Measurements from ENCODE around the gene ORAI3. TPM values are rescaled to one million over a fixed set of nuclear protein-coding genes. Genes with fewer than 3 reads are reported as not detected.
A peak's percentile ranks its signal among the peaks of the same experiment; 100 is the strongest.

Gene ORAI3
- total RNA-seq, 1 experiment from 2014 or later = 9.0 TPM

DNA sequence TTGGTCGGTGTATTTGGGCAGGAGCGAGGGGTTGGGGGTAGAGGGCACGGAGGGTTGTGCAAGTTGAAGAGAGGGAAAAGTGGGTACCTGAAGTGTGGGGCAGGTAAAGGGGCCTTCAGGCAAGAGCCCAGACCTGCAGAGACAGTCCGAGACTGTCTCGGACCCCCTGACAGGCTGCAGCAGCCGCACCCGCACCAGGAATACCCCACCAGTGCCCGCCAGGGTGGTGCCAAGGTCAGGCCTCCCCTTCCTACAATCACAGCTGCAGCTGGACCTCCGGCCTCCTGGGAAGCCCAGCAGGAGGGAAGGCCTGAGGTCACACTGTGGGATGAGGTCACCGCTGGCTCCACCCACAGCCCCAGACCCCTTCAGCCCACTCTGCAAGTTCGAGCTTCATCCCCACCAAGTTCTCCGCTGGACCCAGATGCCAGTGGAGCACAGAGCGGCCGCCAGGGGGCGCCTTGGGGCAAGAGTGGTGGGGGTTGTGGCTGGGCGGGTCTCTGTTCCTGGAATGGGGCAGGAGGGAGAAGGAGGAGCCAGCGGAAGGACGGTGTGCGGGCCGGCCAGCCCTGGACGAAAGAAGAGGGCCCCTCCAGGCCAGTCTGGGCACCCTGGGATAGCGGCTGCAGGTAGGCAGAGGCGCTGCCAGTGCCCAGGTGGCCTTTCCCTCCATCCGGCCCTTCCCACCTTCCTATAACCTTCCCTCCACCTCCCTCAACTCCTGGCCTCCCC, 36.0 kb downstream of the ORAI3 start, which contains the start of gene HSD3B7:
TSS of gene HSD3B7 (plus strand) at position 539 of the 732 bp plus-strand sequence. CDS start 452 bp downstream, outside the sequence.
- H3K4me3 ChIP-seq (replicated peaks in 1 of 2; ENCODE audit: low read depth in 1 of 2, low read length in 2 of 2) = peak within 1 kb of the TSS; percentile 35 to 45
- BruUV-seq (replicated peaks) = no TSS peak
- ATAC-seq (peak; percentile 91), DNase-seq (ENCODE audit: low read depth, low spot score) (peak; percentile 58)
- no peak within 1 kb of the TSS for H2AFZ ChIP-seq (ENCODE audit: low read depth, low read length, poor library complexity, severe bottlenecking)
- intact Hi-C loops (cut with micrococcal nuclease) = loop anchor here (1.0 to 10.0 kb wide), 6 partner anchors 32 to 883 kb away; no protein-coding TSS in a partner anchor
- peaks cover 0 to 14% of the 10 kb centered on the region in 2 experiments; a peak in 3 of 4 replicates for H3K4me1 ChIP-seq (ENCODE audit: control insufficient read depth in 1 of 2, insufficient read depth in 2 of 2, low read length in 2 of 2)
- H4K20me1 ChIP-seq (ENCODE audit: insufficient read depth) = no peaks in the 10 kb centered on the region
- no peaks in the 10 kb centered on the region for H3K9me2 ChIP-seq (ENCODE audit: insufficient read depth)
- peaks cover 0 to 5% of the 10 kb centered on the region in 2 experiments; a peak in 2 of 4 replicates for H3K36me3 ChIP-seq (ENCODE audit: control insufficient read depth in 1 of 2, insufficient read depth in 2 of 2, low read length in 2 of 2)
- no peaks in the 10 kb centered on the region for H3K27me3 ChIP-seq (ENCODE audit: insufficient read depth, low read length)
- peak within 1 kb of the TSS; percentile 57 for H3K9ac ChIP-seq (ENCODE audit: low read length)
- peak within 1 kb of the TSS; percentile 49; the same call in 1 of the 2 replicates for H3K27ac ChIP-seq (ENCODE audit: low read depth, low read length)
- H3K9me3 ChIP-seq (ENCODE audit: control insufficient read depth in 1 of 2, insufficient read depth in 1 of 2, low read depth in 1 of 2, low read length in 2 of 2) = no peaks in the 10 kb centered on the region
- CTCF ChIA-PET = interaction anchor here (1.0 to 4.0 kb wide), 27 partner anchors 9 to 884 kb away, joined by 3 to 29 read pairs (median 5); partner anchors contain the start of genes ARMC5, KAT8, STX4 and VKORC1
- H3K79me2 ChIP-seq (ENCODE audit: insufficient read depth, low read length) = no peaks in the 10 kb centered on the region
- RAD21 ChIA-PET (ENCODE audit: low non-redundant PET in 1 of 2, low total read pairs in 2 of 2, uncharacterized antibody in 2 of 2, unreplicated experiment in 2 of 2) = interaction anchor here (0.7 to 1.8 kb wide), 10 partner anchors 12 to 349 kb away, joined by 3 to 7 read pairs (median 4); partner anchors contain the start of genes KAT8 (in 1 of the 2), VKORC1 (in 1 of the 2), ZNF646 (in 1 of the 2) and ZNF668 (in 1 of the 2)
- POLR2A ChIA-PET = interaction anchor here (1.0 to 1.8 kb wide), 3 partner anchors 89 to 195 kb away, joined by 3 to 6 read pairs (median 4); partner anchors contain the start of genes FUS, ZNF646 and ZNF668
- H3K4me2 ChIP-seq (ENCODE audit: low read length) = peak within 1 kb of the TSS; percentile 73
- TF ChIP-seq CBX3 (IDR thresholded peaks at IDR 0.05; ENCODE audit: low read depth) = no peak
- no peak for TF ChIP-seq JUND (IDR thresholded peaks at IDR 0.05)
- peak; percentile 59 for TF ChIP-seq POLR2AphosphoS5 (IDR thresholded peaks at IDR 0.05; ENCODE audit: low read depth, low read length)
- no peak for TF ChIP-seq SIN3A (IDR thresholded peaks at IDR 0.05; ENCODE audit: low read depth)
- no peak for TF ChIP-seq EGR1 (IDR thresholded peaks at IDR 0.05; ENCODE audit: low read depth)
- TF ChIP-seq ZNF274 (IDR thresholded peaks at IDR 0.05; ENCODE audit: low read depth, low read length) = no peak
- no peak for TF ChIP-seq CEBPB (IDR thresholded peaks at IDR 0.05; ENCODE audit: low read depth)
- TF ChIP-seq RAD21 (IDR thresholded peaks at IDR 0.05; ENCODE audit: low read depth) = peak; percentile 92
- TF ChIP-seq POLR2A (IDR thresholded peaks at IDR 0.05; ENCODE audit: borderline replicate concordance, extremely low read depth, insufficient read depth, insufficient read length) = no peak
- TF ChIP-seq, protein P1, sequence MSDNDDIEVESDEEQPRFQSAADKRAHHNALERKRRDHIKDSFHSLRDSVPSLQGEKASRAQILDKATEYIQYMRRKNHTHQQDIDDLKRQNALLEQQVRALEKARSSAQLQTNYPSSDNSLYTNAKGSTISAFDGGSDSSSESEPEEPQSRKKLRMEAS (IDR thresholded peaks at IDR 0.05) = no peak
- no peak for TF ChIP-seq SP1 (IDR thresholded peaks at IDR 0.05; ENCODE audit: low read depth)
- peak; percentile 87 to 98 (median 92) for TF ChIP-seq CTCF (IDR thresholded peaks at IDR 0.05 in 2 of 3, conservative IDR thresholded peaks at IDR 0.05 in 1 of 3; ENCODE audit: borderline replicate concordance in 1 of 3, insufficient read depth in 1 of 3, low read depth in 2 of 3, low read length in 2 of 3)
- TF ChIP-seq ZFX (IDR thresholded peaks at IDR 0.05) = no peak
- TF ChIP-seq, protein P2, sequence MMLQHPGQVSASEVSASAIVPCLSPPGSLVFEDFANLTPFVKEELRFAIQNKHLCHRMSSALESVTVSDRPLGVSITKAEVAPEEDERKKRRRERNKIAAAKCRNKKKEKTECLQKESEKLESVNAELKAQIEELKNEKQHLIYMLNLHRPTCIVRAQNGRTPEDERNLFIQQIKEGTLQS (IDR thresholded peaks at IDR 0.05) = no peak
- no peak for TF ChIP-seq REST (IDR thresholded peaks at IDR 0.05; ENCODE audit: low read depth)
- TF ChIP-seq EZH2 (IDR thresholded peaks at IDR 0.05) = no peak
